Smooth muscle cell (in vitro differentiated cells): ENCODE results near the gene MROH2A. TPM values are rescaled to one million over a fixed set of nuclear protein-coding genes. Genes with fewer than 3 reads are reported as not detected.
A peak's percentile ranks its signal among the peaks of the same experiment; 100 is the strongest.

ENCODE experiments used
- DNase-seq: peaks from one replicate; lab custom pipeline; 2025; ENCODE audit not compliant: unreplicated experiment; lab: John Stamatoyannopoulos, UW
- H2AFZ ChIP-seq: fragments of 200-600 bp; sonication (generic); 2 replicates; pipeline ENCODE4 v1.6.0; 2016; ENCODE audit warnings: antibody characterized with exemption, low read depth, mild to moderate bottlenecking
- H3F3A ChIP-seq: fragments of 200-600 bp; sonication (generic); 2 replicates; pipeline ENCODE4 v1.6.0; 2017; ENCODE audit warnings: antibody characterized with exemption, low read depth
- H3K27ac ChIP-seq: fragments of 200-600 bp; sonication (generic); 2 replicates; pipeline ENCODE4 v1.5.1; 2016; ENCODE audit warnings: low read depth, mild to moderate bottlenecking
- H3K27me3 ChIP-seq: fragments of 200-600 bp; sonication (generic); 2 replicates; pipeline ENCODE4 v1.6.1; 2016; ENCODE audit warnings: low read depth, mild to moderate bottlenecking
- H3K36me3 ChIP-seq: fragments of 200-600 bp; sonication (generic); 2 replicates; pipeline ENCODE4 v1.5.1; 2016; ENCODE audit warnings: low read depth
- H3K4me1 ChIP-seq: fragments of 200-600 bp; sonication (generic); 2 replicates; pipeline ENCODE4 v1.5.1; 2016; ENCODE audit warnings: low read depth
- H3K4me2 ChIP-seq: fragments of 200-600 bp; sonication (generic); 2 replicates; pipeline ENCODE4 v1.6.0; 2016; ENCODE audit warnings: mild to moderate bottlenecking
- H3K4me3 ChIP-seq: fragments of 200-600 bp; sonication (generic); 2 replicates; pipeline ENCODE4 v1.5.1; 2016; ENCODE audit warnings: mild to moderate bottlenecking
- H3K79me2 ChIP-seq: fragments of 200-600 bp; sonication (generic); 2 replicates; pipeline ENCODE4 v1.6.0; 2016; ENCODE audit warnings: low read depth, mild to moderate bottlenecking
- H3K9ac ChIP-seq: fragments of 200-600 bp; sonication (generic); 2 replicates; pipeline ENCODE4 v1.6.0; 2016; ENCODE audit warnings: low read depth
- H3K9me3 ChIP-seq: fragments of 200-600 bp; sonication (generic); replicated peaks from 2 replicates; pipeline ENCODE4 v1.5.1; 2016; ENCODE audit warnings: low read depth
- H4K20me1 ChIP-seq: fragments of 200-600 bp; sonication (generic); 2 replicates; pipeline ENCODE4 v1.6.0; 2016; ENCODE audit warnings: low read depth
- CTCF ChIP-seq: fragments of 200-600 bp; sonication (generic); IDR thresholded peaks from 2 replicates; pipeline ENCODE4 v1.5.1; 2017; ENCODE audit warnings: borderline replicate concordance, mild to moderate bottlenecking, antibody characterized with exemption; ENCODE audit not compliant: insufficient read depth, poor library complexity, severe bottlenecking
- WGBS: methylation state at CpG from one replicate; pipeline ENCODE4 v1.1.7; 2016; ENCODE audit warnings: low lambda C conversion rate; 5-methylcytosine and 5-hydroxymethylcytosine counted together
- polyA plus RNA-seq: library from polyadenylated mRNA; unstranded; fragments of >200 nt; fragmentation: Nextera tagmentation; extraction: Ambion mirVana; gene quantifications from 2 replicates; pipeline ENCODE4 v1.2.1, GENCODE V29; 2016
- total RNA-seq: library from RNA; depleted of rRNA; stranded (reverse); fragments of >200 nt; gene quantifications from 2 replicates; pipeline ENCODE4 v1.2.3, GENCODE V29; 2014

The MROH2A gene
- total and polyA plus RNA-seq, 2 experiments from 2014 or later, result not detected

GRCh38 chr2:233758849-233759248, 19.3 kb upstream of the MROH2A start:
- Histone ChIP-seq H3K4me2 (no peak overlapping the region), H3K4me1 (no peaks in the 10 kb centered on the region), H3K27ac (no peak overlapping the region), H2AFZ (no peak overlapping the region), H3K9ac (no peak overlapping the region), H3F3A (no peaks in the 10 kb centered on the region), H3K79me2 (no peaks in the 10 kb centered on the region), H4K20me1 (no peaks in the 10 kb centered on the region), H3K9me3 (no peaks in the 10 kb centered on the region), H3K36me3 (no peaks in the 10 kb centered on the region), H3K4me3 (no peak overlapping the region), H3K27me3 (no peaks in the 10 kb centered on the region)
- 92% methylated on average over 2 of the region's 2 CpGs for WGBS
- DNase-seq, result no peak
- TF ChIP-seq CTCF, result no peak

- Histone ChIP-seq H2AFZ (no peak within 1 kb of the TSS), H3K9me3 (no peaks in the 10 kb centered on the region), H3K36me3 (no peaks in the 10 kb centered on the region), H3K27ac (no peak within 1 kb of the TSS), H3K4me2 (no peak within 1 kb of the TSS), H3K9ac (no peak within 1 kb of the TSS), H3K4me3 (no peak within 1 kb of the TSS), H3K27me3 (no peaks in the 10 kb centered on the region), H3K4me1 (no peaks in the 10 kb centered on the region), H3F3A (no peaks in the 10 kb centered on the region), H3K79me2 (no peaks in the 10 kb centered on the region), H4K20me1 (no peaks in the 10 kb centered on the region)
- DNase-seq, result no peak
- TF ChIP-seq CTCF, result no peak
- WGBS, result 94% methylated on average over 6 of the region's 6 CpGs
Measured at GRCh38 chr2:233760043-233760442, 18.1 kb upstream of the MROH2A start, which contains the start of gene UGT1A1. Gene UGT1A1, plus strand, starts transcription at chr2:233760270. Its CDS starts 18 bp downstream, at chr2:233760288.

- no peaks in the 10 kb centered on the region for H3K9me3 ChIP-seq
- H3K4me3 ChIP-seq, result no peak overlapping the region
- no peaks in the 10 kb centered on the region for H4K20me1 ChIP-seq
- no peak overlapping the region for H3K9ac ChIP-seq
- no peak overlapping the region for H3K4me2 ChIP-seq
- no peaks in the 10 kb centered on the region for H3K4me1 ChIP-seq
- H3K36me3 ChIP-seq, result no peaks in the 10 kb centered on the region
- TF ChIP-seq CTCF, result no peak
- H3K27ac ChIP-seq, result no peak overlapping the region
- no peak overlapping the region for H2AFZ ChIP-seq
- 64% methylated on average over 4 of the region's 4 CpGs for WGBS
- no peaks in the 10 kb centered on the region for H3F3A ChIP-seq
- H3K79me2 ChIP-seq, result no peaks in the 10 kb centered on the region
- H3K27me3 ChIP-seq, result no peaks in the 10 kb centered on the region
- no peak for DNase-seq
Measured at GRCh38 chr2:233761040-233761769, 16.9 kb upstream of the MROH2A start.

- Histone ChIP-seq H3K27me3 (no peaks in the 10 kb centered on the region), H2AFZ (peak overlapping the region; percentile 5), H3K27ac (peak overlapping the region; percentile 77), H3K36me3 (no peaks in the 10 kb centered on the region), H3F3A (no peaks in the 10 kb centered on the region), H3K79me2 (no peaks in the 10 kb centered on the region), H3K4me1 (no peaks in the 10 kb centered on the region), H4K20me1 (no peaks in the 10 kb centered on the region), H3K9me3 (no peaks in the 10 kb centered on the region), H3K4me3 (no peak overlapping the region), H3K4me2 (peak overlapping the region; percentile 34), H3K9ac (no peak overlapping the region)
- DNase-seq, result no peak
- WGBS, result 47% methylated on average over 7 of the region's 7 CpGs
- TF ChIP-seq CTCF, result no peak
Measured at GRCh38 chr2:233764264-233764663, 13.9 kb upstream of the MROH2A start.
